GM18517 (cell line): ENCODE measurements around the gene PEPD.

Experiments used
- ATAC-seq: cut with Tn5 transposase; IDR thresholded peaks from one replicate; pipeline ENCODE4 v1.9.1; 2021; ENCODE audit warnings: mild to moderate bottlenecking, moderate library complexity; ENCODE audit not compliant: unreplicated experiment

PEPD gene

DNA sequence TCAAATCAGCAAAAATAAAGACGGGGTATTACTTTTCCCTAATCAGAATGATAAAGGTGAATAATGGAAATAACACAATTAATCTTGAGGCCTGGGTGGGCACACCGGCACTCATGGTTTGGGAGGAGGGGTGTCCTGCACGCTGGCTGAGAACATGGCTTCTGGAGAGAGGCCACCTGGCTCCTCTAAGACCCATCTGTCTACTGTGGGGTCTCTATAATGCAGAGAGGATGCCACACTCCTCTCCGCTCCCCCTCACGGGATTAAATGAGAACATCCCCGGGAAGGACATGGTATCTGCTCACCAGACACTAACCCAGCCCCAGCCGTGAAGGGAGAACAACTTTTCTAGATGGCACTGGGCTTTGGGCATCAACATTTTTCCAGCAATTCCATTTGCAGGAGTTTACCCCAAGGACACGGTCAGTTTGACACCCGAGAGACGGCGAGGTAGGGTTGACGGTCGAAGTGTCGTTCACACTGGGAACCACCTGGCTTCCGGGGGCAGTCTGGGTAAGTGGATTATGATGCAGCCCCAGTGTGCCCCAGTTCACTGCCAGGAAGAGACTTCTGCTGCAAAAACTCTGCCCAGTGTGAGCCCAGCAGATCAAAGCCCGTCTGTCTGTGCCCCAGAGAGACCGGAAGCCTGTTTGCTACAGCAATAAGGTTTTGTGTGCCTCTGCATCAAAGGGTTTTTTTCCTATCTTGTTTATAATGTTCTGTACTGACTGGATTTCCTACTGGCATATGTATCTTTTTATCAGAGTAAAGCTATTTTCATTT lies 91.5 kb downstream of the PEPD start:
- ATAC-seq = no peak

- no peak for ATAC-seq
Measured at GRCh38 chr19:33428627-33429125, 92.9 kb downstream of the PEPD start.

DNA sequence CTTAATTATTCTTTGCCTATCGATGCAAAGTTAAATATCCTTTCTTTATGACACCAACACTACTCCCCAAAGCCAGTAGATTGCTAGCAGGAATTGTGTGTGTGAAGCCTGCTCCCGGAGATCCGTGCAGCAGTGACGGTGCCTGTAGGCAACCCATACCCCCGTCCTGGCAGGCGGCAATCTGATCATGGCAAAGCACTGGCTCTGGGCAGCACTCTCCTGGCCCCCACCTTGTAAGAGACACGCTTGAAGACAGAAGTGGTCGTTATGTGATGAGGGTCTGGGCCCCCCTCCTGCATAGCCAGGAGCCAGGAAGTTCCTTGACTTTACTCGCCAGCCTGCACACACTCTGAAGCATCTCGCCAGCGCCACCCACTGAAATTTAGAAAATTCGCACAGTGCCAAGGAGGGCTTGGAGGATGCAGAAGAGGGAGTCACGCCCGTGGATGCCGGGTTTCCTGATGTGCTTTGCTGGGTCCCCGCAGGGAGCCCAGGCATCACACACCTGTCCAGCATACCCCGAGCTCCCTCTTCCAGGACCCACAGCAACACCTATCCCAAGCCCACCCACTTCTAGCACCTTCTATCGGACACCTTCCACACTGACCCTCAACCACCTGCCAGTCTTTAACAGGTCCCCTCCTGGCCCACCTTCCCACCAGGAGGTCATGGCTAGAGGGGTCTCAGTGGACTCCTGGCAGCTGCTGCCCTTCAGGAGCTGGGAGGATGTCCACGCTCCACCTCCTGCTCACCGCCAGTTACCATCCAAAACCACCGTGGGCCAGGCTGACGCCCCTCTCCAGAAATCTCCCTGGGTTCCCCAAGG lies 93.6 kb downstream of the PEPD start:
- no peak for ATAC-seq

DNA sequence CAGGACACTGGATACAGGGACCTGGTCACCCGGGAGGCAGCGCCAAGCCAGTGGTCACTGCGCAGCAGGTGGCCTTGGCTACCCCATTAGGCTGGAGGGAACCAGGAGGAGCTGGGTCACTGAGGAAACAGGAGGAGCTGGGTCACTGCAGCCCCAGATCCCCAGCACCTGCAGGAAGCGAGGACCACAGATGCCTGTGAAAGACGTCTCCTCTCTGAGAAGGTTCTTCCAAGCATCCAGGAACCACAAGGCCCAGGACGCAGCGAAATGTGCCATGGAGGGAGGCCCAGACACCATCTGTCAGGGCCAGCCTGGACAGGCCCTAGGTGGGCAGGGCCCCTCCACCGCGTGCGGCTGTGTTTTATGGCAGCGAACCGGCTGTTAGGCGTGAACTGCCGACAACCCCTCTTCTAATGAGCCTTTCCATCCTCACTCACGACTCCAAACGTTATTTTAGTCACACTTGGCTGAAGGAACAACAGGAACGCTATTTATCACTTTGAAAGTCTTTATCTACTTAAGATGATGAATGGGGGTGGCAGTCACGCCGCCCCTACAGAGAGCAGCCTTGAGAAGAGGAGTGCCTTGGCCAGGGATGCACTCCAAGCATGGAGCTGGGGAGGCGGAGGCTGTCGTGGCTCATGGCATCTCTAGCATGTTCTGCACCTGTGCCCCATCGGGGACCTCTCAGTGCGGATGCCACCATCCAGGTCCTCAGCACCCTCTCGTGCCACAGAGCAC lies 94.8 kb downstream of the PEPD start:
- ATAC-seq = no peak

GRCh38 chr19:33424181-33424580 lies 97.4 kb downstream of the PEPD start:
- no peak for ATAC-seq

DNA sequence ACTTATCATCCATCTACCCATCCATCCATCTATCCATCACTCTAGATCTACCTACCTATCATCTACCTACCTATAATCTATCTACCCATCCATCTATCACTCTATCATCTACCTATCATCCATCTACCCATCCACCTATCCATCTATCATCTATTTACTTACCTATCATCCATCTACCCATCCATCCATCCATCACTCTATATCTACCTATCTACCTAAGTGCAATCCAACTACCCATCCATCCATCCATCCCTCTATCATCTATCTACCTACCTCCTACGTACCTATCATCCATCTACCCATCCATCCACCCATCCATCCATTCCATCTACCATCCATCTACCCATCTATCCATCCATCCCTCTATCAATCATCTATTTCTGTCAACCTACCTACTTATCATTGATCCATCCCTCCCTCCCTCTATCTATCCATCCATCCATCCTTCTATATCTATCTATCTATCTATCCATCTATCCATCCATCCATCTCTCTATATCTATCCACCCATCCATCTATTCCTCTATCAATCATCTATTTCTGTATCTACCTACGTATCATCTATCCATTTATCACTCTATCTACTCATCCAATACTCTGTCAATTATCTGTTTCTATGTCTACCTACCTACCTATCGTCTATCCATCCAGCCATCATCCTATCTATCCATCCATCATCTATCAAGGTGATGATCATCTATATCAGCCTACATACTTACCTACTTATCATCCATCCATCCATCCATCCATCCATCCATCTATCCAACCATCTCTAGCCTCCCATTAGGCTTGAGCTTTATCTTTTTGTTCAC lies 99.0 kb downstream of the PEPD start:
- no peak for ATAC-seq

- no peak for ATAC-seq
Measured at GRCh38 chr19:33421368-33421767, 100.2 kb downstream of the PEPD start.

DNA sequence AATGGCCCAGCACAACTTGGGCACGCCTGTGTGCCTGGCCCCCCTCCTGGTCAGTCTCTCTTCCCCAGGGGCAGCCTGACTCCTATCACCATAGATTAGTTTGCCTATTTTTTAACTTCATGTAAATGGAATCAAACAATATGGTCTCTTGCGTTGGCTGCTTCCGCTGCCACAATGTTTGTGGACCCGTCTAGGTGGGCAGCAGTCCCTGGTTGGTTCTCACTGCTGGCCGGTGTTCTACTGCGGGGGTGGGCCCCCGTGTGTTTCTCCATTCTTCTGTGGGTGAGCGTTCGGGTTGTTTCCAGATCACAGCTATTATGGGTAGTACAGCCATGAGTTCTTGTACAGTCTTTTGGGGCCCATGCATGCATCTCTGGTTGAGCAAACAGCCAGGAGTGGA lies 100.8 kb downstream of the PEPD start:
- ATAC-seq = no peak

DNA sequence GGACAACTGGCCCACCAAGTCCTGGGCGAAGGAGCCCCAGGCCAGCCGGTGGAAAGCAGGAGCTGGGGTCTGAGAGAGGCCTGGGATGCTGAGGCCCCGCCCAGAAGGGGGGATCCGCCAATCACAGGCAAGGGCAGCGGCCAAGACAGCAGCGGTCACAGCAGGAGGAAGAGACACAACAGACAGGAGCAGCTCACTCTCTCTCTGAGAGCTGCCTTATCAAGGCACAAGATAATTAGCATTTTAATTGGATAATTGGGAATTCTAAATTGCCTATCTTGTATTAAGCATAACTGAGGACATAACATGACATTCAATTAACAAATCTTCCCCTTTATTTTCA lies 101.8 kb downstream of the PEPD start:
- ATAC-seq = no peak

- ATAC-seq = no peak
Measured at GRCh38 chr19:33418871-33419787, 102.5 kb downstream of the PEPD start.

- ATAC-seq = no peak
Measured at GRCh38 chr19:33418461-33418860, 103.1 kb downstream of the PEPD start.

DNA sequence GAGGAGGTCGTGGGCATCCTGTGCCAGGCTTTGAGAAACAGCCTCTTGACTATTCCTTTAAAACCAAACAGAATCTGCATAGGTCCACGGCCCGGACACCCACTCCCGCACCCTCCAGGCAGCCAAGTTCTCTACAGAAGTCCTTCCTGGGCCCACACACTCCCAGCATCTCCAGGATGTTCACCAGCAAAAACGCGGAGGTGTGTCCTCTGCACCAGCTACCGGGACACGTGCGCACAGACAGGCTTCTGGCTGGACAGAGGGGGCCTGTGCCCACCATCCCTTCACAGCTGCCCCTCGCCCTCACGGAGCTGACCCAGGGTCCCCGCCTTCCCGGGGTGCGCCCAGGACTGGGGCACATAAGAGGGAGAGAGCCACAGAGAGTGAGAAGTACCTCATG lies 103.8 kb downstream of the PEPD start:
- no peak for ATAC-seq

DNA sequence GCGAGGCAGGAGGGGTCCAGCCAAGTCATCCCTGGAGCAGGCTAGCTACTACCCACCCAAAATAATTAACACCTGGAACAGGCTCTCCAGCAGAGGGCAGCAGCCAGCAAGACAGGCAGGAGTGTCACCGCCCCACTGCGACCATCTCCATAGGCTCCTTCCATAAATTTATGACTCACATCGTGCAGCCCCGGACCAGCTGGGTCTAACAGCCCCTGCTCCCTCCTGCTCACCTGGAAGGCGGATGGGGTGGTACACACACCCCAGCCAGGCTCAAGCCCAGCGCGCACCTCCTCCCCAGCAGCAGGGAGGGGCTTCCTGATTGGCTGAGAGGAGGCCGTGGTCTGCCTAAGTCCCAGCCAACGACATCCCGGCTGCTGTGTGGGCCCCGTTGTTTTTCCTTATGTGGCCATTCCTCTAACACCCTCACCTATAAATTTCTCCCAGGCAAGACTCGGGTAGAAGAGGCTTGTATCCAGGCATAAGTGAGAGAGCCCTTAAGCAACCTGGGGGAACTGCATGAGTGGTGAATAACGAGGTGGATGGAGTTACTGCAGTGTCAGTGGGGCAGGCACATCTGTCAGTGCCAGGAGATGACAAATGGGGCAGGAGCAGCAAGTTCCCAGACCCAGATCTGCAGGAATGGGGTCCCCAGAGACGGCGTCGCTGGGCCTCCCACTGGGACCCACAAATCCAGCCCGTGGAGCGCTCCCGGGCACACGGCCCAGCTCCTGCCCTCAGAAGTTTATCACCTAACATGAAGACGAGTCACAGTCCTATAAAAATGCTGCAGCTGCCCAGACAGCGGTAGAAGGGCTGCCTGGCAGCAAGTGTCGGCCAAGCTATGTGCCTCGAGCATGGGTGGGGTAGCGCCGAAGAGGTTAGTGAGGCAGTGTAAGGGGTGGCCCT lies 105.0 kb downstream of the PEPD start:
- no peak for ATAC-seq

- ATAC-seq = no peak
Measured at GRCh38 chr19:33414667-33415605, 106.7 kb downstream of the PEPD start.

GRCh38 chr19:33413868-33414666 lies 107.5 kb downstream of the PEPD start:
- ATAC-seq = no peak

GRCh38 chr19:33413426-33413725 lies 108.2 kb downstream of the PEPD start:
- ATAC-seq = no peak
